ENCODE measurements around the gene PIGT. TPM values are rescaled to one million over a fixed set of nuclear protein-coding genes. Genes with fewer than 3 reads are reported as not detected.

PIGT gene
- total and polyA plus RNA-seq, 2 experiments from 2014 or later: 48.4 to 63.1 TPM

- TF ChIP-seq ZNF462 (CRISPR knock-in tag; IDR thresholded peaks at IDR 0.05) (no peak), ZNF114 (CRISPR knock-in tag; IDR thresholded peaks at IDR 0.05) (no peak), EZH2phosphoT487 (IDR thresholded peaks at IDR 0.05; ENCODE audit: unreplicated experiment) (no peak), CREB1 (CRISPR knock-in tag; IDR thresholded peaks at IDR 0.05; ENCODE audit: low read depth) (peak; percentile 30; the same call in 1 of the 2 replicates), ZNF331 (CRISPR knock-in tag; IDR thresholded peaks at IDR 0.05; ENCODE audit: low read depth) (no peak), REST (IDR thresholded peaks at IDR 0.05; ENCODE audit: unreplicated experiment) (no peak), NANOG (IDR thresholded peaks at IDR 0.05; ENCODE audit: borderline replicate concordance) (no peak)
These were observed 9.5 kb upstream of the PIGT start (continued) for GRCh38 chr20:45406260-45407066.

Measured in GM23338 (cell line).